Retina (tissue), 1 donor: ENCODE data around the gene GALR2.

Experiments used
- DNase-seq: peaks from one replicate; pipeline ENCODE4 v3.0.0-alpha.2; 2016

The GALR2 gene

DNA sequence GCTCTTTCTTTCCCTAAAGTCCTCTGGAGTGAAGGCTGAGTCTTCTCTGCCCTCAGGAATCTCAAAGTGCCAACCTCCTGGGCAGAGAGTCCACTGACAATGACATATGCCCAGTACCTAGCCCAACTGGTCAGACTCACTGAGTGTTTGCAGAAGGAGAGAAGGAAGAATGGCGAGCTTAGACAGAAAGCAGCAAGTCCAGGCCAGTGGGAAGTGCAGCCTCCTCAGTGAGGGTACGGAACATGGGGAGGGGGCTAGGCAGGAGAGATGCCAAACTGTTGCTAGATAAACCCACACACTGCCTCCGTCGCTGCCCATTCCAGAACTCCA, 28.3 kb downstream of the GALR2 start:
- DNase-seq: no peak

GRCh38 chr17:76103274-76104139, 28.9 kb downstream of the GALR2 start, which contains the start of gene EXOC7:
Gene EXOC7 (minus strand): TSS chr17:76103787. CDS start chr17:76103692, 95 bp downstream.
- DNase-seq: peak; percentile 95

GRCh38 chr17:76104140-76104895, 29.7 kb downstream of the GALR2 start:
- no peak for DNase-seq

DNA sequence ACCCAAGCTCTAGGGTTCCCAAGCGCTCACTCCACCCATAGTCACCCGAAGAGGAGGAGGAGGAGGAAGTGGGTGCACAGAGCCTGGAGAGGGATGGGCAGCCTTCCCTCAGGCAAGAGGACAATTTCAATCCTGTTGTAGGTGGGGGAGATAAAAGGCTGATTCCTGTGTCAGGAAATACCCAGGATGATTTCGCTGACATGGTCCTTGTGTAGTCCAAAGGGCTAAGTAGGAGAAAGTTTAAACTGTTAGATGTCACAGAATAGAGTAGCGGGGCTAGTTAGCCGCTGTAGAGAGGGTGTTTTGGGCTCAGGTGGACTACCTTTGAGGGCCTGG, 30.3 kb downstream of the GALR2 start:
- no peak for DNase-seq

GRCh38 chr17:76106703-76107102, 32.1 kb downstream of the GALR2 start:
- no peak for DNase-seq

- no peak for DNase-seq
These were observed 32.9 kb downstream of the GALR2 start for GRCh38 chr17:76107509-76107908.

- DNase-seq: no peak
These were observed 37.4 kb downstream of the GALR2 start for GRCh38 chr17:76111956-76112355.

- no peak for DNase-seq
These were observed 40.7 kb downstream of the GALR2 start for GRCh38 chr17:76115138-76115754.

DNA sequence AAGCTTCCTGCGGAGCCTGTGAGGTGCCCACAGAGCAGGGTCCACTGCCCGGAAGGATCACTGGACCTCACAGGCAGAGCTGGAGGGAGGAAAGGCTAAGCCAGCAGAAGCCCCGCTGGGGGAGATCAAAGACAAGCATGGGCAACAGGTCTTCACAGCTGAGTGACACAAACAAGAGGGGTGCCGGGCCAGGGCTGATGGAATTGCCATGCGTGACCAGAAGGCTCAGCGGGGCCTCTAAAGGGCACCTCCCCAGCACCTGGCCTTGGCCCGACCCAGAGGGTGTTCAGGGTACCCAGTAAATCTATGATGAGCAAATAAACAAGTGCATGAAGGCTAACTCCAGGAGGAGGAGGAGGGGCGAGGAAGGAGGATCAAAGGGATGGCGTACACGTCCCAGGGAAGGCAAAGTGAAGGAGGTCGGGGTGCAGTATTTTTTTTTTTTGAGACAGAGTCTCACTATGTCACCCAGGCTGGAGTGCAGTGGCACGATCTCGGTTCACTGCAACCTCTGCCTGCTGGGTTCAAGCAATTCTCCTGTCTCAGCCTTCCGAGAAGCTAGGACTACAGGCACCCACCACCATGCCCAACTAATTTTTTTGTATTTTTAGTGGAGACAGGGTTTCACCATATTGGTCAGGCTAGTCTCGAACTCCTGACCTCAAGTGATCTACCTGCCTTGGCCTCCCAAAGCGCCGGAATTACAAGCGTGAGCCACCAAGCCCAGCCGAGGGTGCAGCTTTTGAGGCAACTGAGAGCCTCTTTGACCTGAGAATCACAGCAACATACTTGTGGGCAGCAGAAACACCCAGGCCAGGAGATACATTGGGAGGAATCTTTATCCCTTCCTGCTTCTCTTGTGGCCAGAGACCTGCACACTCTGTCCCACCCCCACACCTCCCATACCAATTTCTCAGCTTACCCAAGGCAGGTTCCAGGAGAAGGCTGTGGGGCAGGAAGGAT, 45.1 kb downstream of the GALR2 start:
- DNase-seq: no peak

DNA sequence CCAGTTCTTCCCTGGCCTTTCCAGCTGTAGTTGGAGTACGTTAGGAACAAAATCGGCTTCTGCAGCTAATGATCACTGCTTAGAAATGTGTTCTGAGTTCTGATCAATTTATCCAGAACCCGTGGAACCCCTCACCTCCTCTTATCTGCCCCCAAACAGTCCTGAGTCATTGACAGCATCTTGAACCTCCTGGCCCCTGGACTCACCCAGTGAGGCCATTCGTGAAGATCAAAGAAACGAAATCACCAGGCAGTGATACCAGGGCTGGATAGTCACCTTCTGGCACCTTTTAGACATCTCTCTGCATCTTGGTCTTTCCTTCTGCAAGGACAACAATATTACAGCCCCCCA, 46.1 kb downstream of the GALR2 start:
- no peak for DNase-seq

DNA sequence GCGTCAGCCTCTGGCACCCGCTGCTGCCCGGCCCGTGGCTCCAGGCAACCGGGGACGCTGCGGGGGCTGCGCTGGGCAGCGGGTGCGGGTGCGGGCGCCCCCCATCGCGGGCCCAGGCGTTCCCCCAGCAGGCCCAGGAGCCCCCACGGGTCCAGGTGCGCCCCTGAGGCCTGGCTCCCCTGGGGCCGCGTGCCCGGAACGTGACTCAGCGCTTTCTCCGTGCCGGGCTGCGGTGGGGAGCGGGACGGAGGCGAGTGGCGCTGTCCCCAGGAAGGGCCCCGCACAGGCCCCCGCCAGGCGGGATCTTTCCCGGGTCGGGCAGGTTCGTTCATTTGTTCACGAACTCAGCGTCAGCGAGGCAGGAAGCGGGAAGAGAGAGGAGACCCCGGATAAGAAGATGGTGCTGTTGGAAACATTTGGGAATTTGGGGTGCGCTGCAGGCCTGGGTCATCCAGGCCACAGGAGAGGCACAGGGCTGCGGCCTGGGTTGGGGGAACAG, 47.4 kb downstream of the GALR2 start:
- DNase-seq: peak; percentile 52

GRCh38 chr17:76122431-76123190, 48.0 kb downstream of the GALR2 start:
- no peak for DNase-seq

DNA sequence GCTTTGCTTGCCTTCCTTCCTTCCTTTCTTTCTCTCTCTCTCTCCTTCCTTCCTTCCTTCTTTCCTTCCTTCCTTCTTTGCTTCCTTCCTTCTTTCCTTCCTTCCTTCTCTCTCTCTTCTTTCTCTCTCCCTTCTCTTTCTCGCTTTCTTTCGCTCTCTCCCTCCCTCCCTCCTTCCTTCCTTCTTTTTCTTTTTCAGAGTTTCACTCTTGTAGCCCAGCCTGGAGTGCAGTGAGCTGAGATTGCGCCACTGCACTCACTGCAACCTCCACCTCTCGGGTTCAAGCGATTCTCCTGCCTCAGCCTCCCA, 48.6 kb downstream of the GALR2 start:
- DNase-seq: no peak

DNA sequence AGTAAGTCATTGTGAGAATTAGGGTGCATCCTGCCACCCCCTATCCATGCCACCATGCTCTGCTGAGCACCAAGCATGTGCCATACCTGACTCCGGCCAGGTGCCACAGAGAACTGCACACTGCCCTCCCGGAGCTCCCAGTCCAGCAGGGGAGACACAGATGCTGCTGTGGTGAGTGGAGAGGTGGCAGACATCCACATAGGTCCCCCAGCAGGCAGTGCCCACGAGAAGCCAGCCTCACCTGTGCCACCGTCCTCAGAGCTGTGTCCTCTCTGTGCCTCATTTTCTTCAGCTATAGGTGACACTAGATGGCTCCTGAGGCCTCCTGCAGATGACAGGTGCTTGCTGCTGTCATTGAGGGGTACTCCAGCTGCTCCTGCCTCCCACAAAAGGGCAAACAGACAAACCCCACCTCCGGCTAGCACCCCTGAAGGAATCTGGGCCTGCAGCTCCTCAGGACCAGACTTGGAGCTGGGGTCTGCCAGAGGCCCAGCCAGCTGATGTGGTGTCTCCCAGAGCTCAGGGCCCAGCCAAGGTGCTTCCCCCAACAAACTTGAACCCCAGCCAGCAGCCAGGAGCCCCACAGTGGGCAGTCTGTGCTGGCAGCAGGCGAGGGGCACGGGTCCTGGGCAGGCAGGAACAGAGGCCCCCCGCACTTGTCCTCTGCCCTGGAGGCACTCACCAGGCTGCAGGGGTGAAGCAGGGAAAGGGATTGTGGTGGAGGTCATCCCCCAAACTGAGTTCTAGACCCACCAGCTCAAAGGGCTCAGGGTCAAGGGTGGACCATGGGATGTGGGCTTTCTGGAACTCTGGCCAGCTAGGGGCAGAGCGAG, 49.4 kb downstream of the GALR2 start:
- no peak for DNase-seq

- no peak for DNase-seq
These were observed 50.2 kb downstream of the GALR2 start for GRCh38 chr17:76124582-76125390.

- no peak for DNase-seq
These were observed 50.8 kb downstream of the GALR2 start for GRCh38 chr17:76125391-76125675.

- no peak for DNase-seq
These were observed 51.3 kb downstream of the GALR2 start for GRCh38 chr17:76125922-76126321.
